GM18519 (cell line): Measurements from ENCODE around the gene LRRC7.
A peak's percentile ranks its signal among the peaks of the same experiment; 100 is the strongest.
"Not testable (repeated sequence)": the region's sequence is repeated elsewhere in the genome, so short reads cannot be mapped to it uniquely, and the experiment has no call there.

Source experiments
- ATAC-seq: cut with Tn5 transposase; IDR thresholded peaks from one replicate; pipeline ENCODE4 v1.9.1; 2021; ENCODE audit warnings: mild to moderate bottlenecking, moderate library complexity; ENCODE audit not compliant: unreplicated experiment, low FRiP score

Gene LRRC7

GRCh38 chr1:70017770-70018169 lies 450.0 kb downstream of the LRRC7 start:
- no peak for ATAC-seq

GRCh38 chr1:70024272-70024671 lies 456.6 kb downstream of the LRRC7 start:
- ATAC-seq = no peak

GRCh38 chr1:70025052-70025451 lies 457.3 kb downstream of the LRRC7 start:
- ATAC-seq = no peak

GRCh38 chr1:70025846-70026245 lies 458.1 kb downstream of the LRRC7 start:
- no peak for ATAC-seq

- peak; percentile 76 for ATAC-seq
Observed at GRCh38 chr1:70033266-70033873, 465.6 kb downstream of the LRRC7 start.

- ATAC-seq = no peak
Observed at GRCh38 chr1:70033936-70034335, 466.2 kb downstream of the LRRC7 start.

- no peak for ATAC-seq
Observed at GRCh38 chr1:70034403-70034802, 466.7 kb downstream of the LRRC7 start.

- ATAC-seq = no peak
Observed at GRCh38 chr1:70038025-70038424, 470.3 kb downstream of the LRRC7 start.

GRCh38 chr1:70039485-70039884 lies 471.8 kb downstream of the LRRC7 start:
- no peak for ATAC-seq

- no peak for ATAC-seq
Observed at GRCh38 chr1:70041317-70042045, 473.8 kb downstream of the LRRC7 start.

- peak; percentile 55 for ATAC-seq
Observed at GRCh38 chr1:70042090-70042731, 474.5 kb downstream of the LRRC7 start.

GRCh38 chr1:70043804-70044203 lies 476.1 kb downstream of the LRRC7 start:
- ATAC-seq = no peak

- no peak for ATAC-seq
Observed at GRCh38 chr1:70044832-70045231, 477.1 kb downstream of the LRRC7 start.

GRCh38 chr1:70045581-70045980 lies 477.9 kb downstream of the LRRC7 start:
- not testable (repeated sequence) for ATAC-seq

- no peak for ATAC-seq
Observed at GRCh38 chr1:70048336-70049094, 480.8 kb downstream of the LRRC7 start.

- no peak for ATAC-seq
Observed at GRCh38 chr1:70051926-70052325, 484.2 kb downstream of the LRRC7 start.

GRCh38 chr1:70057500-70057899 lies 489.8 kb downstream of the LRRC7 start:
- ATAC-seq = no peak

- ATAC-seq = no peak
Observed at GRCh38 chr1:70061231-70061630, 493.5 kb downstream of the LRRC7 start.

GRCh38 chr1:70063861-70064260 lies 496.1 kb downstream of the LRRC7 start:
- no peak for ATAC-seq

- no peak for ATAC-seq
Observed at GRCh38 chr1:70066711-70067110, 499.0 kb downstream of the LRRC7 start.

- ATAC-seq = no peak
Observed at GRCh38 chr1:70071601-70072000, 503.9 kb downstream of the LRRC7 start.
